Left ventricle myocardium inferior (tissue), 1 donor: ENCODE measurements around the gene CCDC167. TPM values are rescaled to one million over a fixed set of nuclear protein-coding genes. Genes with fewer than 3 reads are reported as not detected.
A peak's percentile ranks its signal among the peaks of the same experiment; 100 is the strongest.

Experiments used
- DNase-seq: peaks from one replicate; pipeline ENCODE4 v3.0.0-alpha.2; 2020
- H3K27ac ChIP-seq: fragments of 200-600 bp; replicated peaks from 2 replicates; pipeline ENCODE4 v1.8.0; 2021
- H3K27me3 ChIP-seq: fragments of 200-600 bp; 2 replicates; pipeline ENCODE4 v1.8.0; 2021; ENCODE audit warnings: low read depth
- H3K36me3 ChIP-seq: fragments of 200-600 bp; 2 replicates; pipeline ENCODE4 v1.8.0; 2021
- H3K4me1 ChIP-seq: fragments of 200-600 bp; 2 replicates; pipeline ENCODE4 v1.8.0; 2021
- H3K4me3 ChIP-seq: fragments of 200-600 bp; 2 replicates; pipeline ENCODE4 v1.8.0; 2021; ENCODE audit warnings: mild to moderate bottlenecking, moderate library complexity
- H3K9me3 ChIP-seq: fragments of 200-600 bp; replicated peaks from 2 replicates; pipeline ENCODE4 v1.8.0; 2021
- CTCF ChIP-seq: fragments of 200-600 bp; IDR thresholded peaks from 2 replicates; pipeline ENCODE4 v1.8.0; 2021; ENCODE audit warnings: antibody characterized with exemption, mild to moderate bottlenecking, borderline replicate concordance
- intact Hi-C: fragments of 100-400 bp; cut with micrococcal nuclease; formaldehyde crosslinking; loops from one replicate; pipeline ENCODE4 v1.11.0; 2022
- total RNA-seq: library from RNA; stranded (reverse); fragmentation: NEBNext Ultra II Directional; extraction: Animal tissue kit (Norgen Biotek cat#: 25700); gene quantifications from one replicate; pipeline ENCODE4 v1.2.1, GENCODE V29; 2021
- donor health status: DM: no; HTN: yes; CAD: no; lungs with severe emphysema.

CCDC167 gene
- total RNA-seq, 1 donor from 2014 or later: 28.1 TPM

- intact Hi-C loops: no loop called here
- peak; percentile 81 for DNase-seq
- Histone ChIP-seq H3K9me3 (no peaks in the 10 kb centered on the region), H3K4me3 (no peak overlapping the region), H3K27ac (peak overlapping the region; percentile 79), H3K4me1 (peaks cover 27% of the 10 kb centered on the region), H3K36me3 (peaks cover 83% of the 10 kb centered on the region), H3K27me3 (no peaks in the 10 kb centered on the region)
- TF ChIP-seq CTCF: no peak
Measured at GRCh38 chr6:37473364-37474095, 26.2 kb downstream of the CCDC167 start.

- no peaks in the 10 kb centered on the region for H3K27me3 ChIP-seq
- TF ChIP-seq CTCF: no peak
- DNase-seq: no peak
- intact Hi-C loops: no loop called here
- peaks cover 79% of the 10 kb centered on the region for H3K36me3 ChIP-seq
- no peak overlapping the region for H3K4me3 ChIP-seq
- H3K9me3 ChIP-seq: peaks cover 23% of the 10 kb centered on the region
- H3K4me1 ChIP-seq: peaks cover 5% of the 10 kb centered on the region
- no peak overlapping the region for H3K27ac ChIP-seq
Measured at GRCh38 chr6:37467718-37468117, 32.0 kb downstream of the CCDC167 start.

- Histone ChIP-seq H3K9me3 (peaks cover 19% of the 10 kb centered on the region), H3K36me3 (peaks cover 96% of the 10 kb centered on the region), H3K27me3 (no peaks in the 10 kb centered on the region), H3K4me3 (no peak overlapping the region), H3K4me1 (no peaks in the 10 kb centered on the region), H3K27ac (no peak overlapping the region)
- TF ChIP-seq CTCF: no peak
- intact Hi-C loops: no loop called here
- no peak for DNase-seq
Measured at GRCh38 chr6:37463110-37463509, 36.6 kb downstream of the CCDC167 start.

GRCh38 chr6:37460805-37461204, 38.9 kb downstream of the CCDC167 start:
- Histone ChIP-seq H3K4me1 (peaks cover 8% of the 10 kb centered on the region), H3K4me3 (no peak overlapping the region), H3K27ac (no peak overlapping the region), H3K36me3 (peaks cover 90% of the 10 kb centered on the region), H3K9me3 (no peaks in the 10 kb centered on the region), H3K27me3 (no peaks in the 10 kb centered on the region)
- no peak for DNase-seq
- no peak for TF ChIP-seq CTCF
- intact Hi-C loops: no loop called here

DNA sequence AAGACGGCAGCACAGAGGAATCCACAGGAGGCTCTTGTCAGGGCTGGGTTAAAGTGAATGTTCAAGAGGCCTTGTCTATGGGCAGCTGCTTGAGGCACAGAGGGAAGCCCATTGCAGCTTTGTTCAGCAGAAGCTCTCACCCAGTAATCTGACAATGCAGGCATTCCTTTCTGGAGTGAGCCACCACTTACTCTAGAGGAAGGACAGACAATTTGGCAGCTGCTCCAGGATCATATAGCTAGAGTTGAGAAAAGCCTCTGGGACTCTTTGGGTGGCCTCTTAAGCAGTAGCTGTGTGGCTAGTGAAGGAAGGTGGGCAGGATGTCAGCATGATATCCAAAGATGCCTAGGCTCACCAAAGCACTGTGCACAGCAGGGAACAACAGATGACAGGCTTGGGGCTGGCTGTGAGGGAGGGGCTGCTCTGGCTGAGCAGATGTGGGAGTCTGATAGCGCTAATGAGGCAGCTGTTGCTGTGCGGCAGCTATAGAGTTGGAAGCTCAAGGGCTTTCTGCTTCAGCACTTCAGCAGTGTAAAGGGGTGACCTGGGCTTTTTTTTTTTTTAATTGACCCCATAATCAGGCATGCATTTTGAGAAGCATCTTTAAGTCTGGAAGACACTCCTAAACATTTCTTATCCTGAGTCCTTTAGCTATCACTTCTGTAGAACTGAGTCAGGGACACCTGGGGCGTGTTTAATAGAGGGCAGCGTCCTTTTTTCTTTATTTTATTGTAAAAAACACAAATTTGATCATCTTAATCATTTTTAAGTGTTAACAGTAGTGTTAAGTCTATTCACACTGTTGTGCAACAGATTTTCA, 39.5 kb downstream of the CCDC167 start:
- H3K4me3 ChIP-seq: no peak overlapping the region
- H3K27me3 ChIP-seq: no peaks in the 10 kb centered on the region
- H3K9me3 ChIP-seq: no peaks in the 10 kb centered on the region
- intact Hi-C loops: no loop called here
- no peak overlapping the region for H3K27ac ChIP-seq
- no peak for DNase-seq
- H3K4me1 ChIP-seq: peaks cover 8% of the 10 kb centered on the region
- TF ChIP-seq CTCF: no peak
- peaks cover 90% of the 10 kb centered on the region for H3K36me3 ChIP-seq
